NCI-H2081 (cell line): ENCODE measurements around the gene MEF2C.
"Not testable (repeated sequence)": the region's sequence is repeated elsewhere in the genome, so short reads cannot be mapped to it uniquely, and the experiment has no call there.

Experiments
- DNase-seq, 2 experiments: peaks; one replicate each; lab custom pipeline; 2025; lab: John Stamatoyannopoulos, UW

Gene MEF2C

GRCh38 chr5:88883059-88883835 lies at the start of gene MEF2C:
Gene MEF2C, minus strand, starts transcription at chr5:88883184. Its CDS starts 59,396 bp downstream, at chr5:88823788.
- peak; percentile 46 to 76 for DNase-seq

GRCh38 chr5:88932541-88932940 lies 49.6 kb upstream of the MEF2C start:
- no peak for DNase-seq

GRCh38 chr5:88930335-88930734 lies 47.4 kb upstream of the MEF2C start:
- DNase-seq = no peak

GRCh38 chr5:88929385-88929784 lies 46.4 kb upstream of the MEF2C start:
- DNase-seq = no peak

GRCh38 chr5:88926774-88927173 lies 43.8 kb upstream of the MEF2C start:
- DNase-seq = no peak

- no peak for DNase-seq
Observed at GRCh38 chr5:88925692-88926490, 42.9 kb upstream of the MEF2C start.

GRCh38 chr5:88924330-88924657 lies 41.3 kb upstream of the MEF2C start:
- no peak for DNase-seq

- no peak for DNase-seq
Observed at GRCh38 chr5:88923623-88924329, 40.8 kb upstream of the MEF2C start.

GRCh38 chr5:88912743-88913142 lies 29.8 kb upstream of the MEF2C start:
- DNase-seq = not testable (repeated sequence)

GRCh38 chr5:88911059-88911572 lies 28.1 kb upstream of the MEF2C start:
- DNase-seq = not testable (repeated sequence)

- DNase-seq = not testable (repeated sequence)
Observed at GRCh38 chr5:88904478-88904877, 21.5 kb upstream of the MEF2C start.

- DNase-seq = not testable (repeated sequence)
Observed at GRCh38 chr5:88903966-88904365, 21.0 kb upstream of the MEF2C start.

GRCh38 chr5:88901077-88901476 lies 18.1 kb upstream of the MEF2C start:
- not testable (repeated sequence) for DNase-seq

GRCh38 chr5:88899096-88899737 lies 16.2 kb upstream of the MEF2C start:
- DNase-seq = no peak

- no peak for DNase-seq
Observed at GRCh38 chr5:88897748-88898147, 14.8 kb upstream of the MEF2C start.

GRCh38 chr5:88895681-88896501 lies 12.9 kb upstream of the MEF2C start:
- no peak for DNase-seq

GRCh38 chr5:88892669-88893068 lies 9.7 kb upstream of the MEF2C start:
- DNase-seq = no peak

GRCh38 chr5:88890070-88890781 lies 7.2 kb upstream of the MEF2C start:
- DNase-seq = no peak

GRCh38 chr5:88889189-88890069 lies 6.4 kb upstream of the MEF2C start:
- peak; percentile 63 to 78 for DNase-seq
